Glomerular visceral epithelial cell (primary cell): ENCODE results near the gene FOXP1.
A peak's percentile ranks its signal among the peaks of the same experiment; 100 is the strongest.

Experiments
- DNase-seq: peaks from one replicate; pipeline ENCODE4 v3.0.0-alpha.2; 2016; ENCODE audit errors: extremely low spot score

FOXP1 gene

DNA sequence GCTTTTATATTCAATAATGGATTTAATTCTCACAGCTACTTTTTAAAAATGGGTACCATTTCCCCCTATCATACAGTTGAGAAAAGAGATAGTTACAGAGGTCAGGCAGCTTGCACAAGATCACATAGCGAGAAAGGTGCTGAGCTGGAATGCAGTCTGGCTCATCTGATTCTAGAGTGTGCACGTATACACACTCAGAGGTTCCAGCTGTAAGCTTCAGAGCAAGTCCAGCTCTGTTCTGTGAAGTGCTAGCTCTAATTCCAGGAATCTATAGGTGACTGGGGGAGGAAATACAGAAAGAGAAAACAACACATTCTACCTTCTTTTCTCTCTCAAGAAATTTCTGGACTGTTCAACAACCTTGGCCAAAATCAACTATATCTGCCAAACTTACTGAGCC, 318.7 kb downstream of the FOXP1 start:
- DNase-seq: no peak

DNA sequence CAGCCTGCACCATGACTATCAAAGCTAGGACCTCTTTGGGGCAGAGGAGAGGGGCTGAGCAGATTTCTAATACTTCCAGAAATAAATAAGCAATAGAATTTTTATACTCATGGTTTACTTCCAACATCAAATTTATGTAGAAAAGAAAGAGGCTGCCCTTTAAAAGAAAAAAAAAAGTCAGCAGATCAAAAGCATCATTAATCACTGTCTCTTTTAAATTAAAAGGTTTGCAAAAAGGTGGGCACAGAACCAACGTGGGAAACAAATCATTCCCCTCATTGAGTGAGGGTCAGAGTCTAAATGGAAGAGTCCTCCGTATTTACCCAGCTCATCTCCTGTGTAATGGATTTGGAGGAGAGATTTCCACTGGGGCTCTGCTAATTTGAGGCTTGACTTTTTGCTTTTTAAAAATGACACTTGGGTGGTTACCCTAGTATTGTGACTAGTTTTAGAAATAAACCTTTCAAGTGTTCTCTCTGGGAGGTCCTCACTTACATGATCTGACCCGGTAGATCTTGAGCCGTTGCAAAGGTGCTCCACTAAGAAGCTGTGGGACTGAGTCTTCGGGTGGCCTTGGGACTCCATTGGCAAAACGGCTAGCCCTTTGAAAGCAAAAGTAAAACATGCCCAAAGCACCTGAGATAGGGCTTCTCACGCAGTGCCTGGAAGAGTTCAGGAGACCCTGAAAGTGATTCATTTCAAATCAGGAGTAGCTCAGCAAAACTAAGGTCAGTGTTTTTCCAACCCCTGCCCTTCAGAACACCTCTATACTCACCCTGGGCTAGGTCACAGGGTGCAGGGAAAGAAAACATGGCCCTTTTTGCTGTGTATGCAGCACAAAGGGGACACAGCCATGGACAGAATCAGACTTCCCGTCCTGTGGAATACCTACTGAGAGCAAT, 320.9 kb downstream of the FOXP1 start:
- peak; percentile 5 for DNase-seq

DNA sequence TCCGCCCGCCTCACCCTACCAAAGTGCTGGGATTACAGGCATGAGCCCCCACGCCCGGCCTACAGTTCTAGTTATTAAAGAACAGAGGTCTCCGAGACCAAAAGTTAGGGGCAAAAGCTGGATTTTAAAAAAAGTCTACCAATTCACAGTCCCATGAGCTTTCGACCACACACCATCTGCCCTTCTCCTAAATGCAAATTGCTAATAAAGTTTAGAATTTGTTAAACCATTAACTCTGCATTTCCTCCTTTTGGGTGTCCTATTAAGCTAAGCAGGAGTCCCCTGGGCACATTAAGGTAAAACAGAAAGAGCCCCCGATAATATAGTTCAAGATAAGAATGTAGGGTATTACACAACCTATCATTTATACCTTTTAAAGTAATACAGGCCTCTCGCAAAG, 322.7 kb downstream of the FOXP1 start:
- no peak for DNase-seq

- DNase-seq: no peak
These were observed 325.0 kb downstream of the FOXP1 start for GRCh38 chr3:71258526-71258925.

DNA sequence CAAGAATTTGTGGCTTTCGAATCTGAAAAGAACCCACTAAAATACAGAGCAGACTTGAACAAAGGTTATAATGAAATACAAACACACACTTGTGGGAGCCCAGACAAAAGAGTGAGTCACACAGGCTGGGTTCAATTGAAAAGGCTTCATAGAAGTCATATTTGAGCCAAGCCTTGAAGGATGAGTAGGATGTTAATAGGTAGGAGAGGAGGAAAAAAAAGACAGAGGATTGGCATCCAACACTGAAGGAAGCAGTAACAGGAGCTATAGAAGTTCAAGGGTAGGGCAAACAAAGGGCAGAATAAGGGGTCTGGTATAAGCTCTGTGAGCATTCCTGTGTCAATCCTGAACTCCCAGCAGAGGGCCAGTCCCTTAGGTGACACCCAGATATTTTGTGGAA, 325.4 kb downstream of the FOXP1 start:
- DNase-seq: peak; percentile 50

DNA sequence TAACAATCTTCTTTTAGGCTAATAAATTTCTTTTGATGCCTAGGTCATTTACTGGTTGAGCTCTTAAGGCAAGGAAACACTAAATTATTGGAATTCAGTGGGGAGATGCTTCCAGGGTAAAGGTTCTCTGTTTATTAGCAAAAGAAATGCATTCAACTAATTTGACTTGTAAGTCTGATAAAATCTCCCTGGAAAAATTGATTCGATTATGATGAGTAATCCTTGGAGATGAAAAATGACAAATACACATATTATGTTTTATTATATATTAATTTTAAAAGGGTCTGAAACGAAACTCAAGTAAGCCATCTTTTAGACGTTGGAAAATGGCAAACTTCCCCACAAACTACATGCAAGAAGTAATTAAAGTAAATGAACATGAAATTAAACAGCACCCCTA, 328.0 kb downstream of the FOXP1 start:
- DNase-seq: no peak

GRCh38 chr3:71254281-71255057, 329.1 kb downstream of the FOXP1 start:
- peak; percentile 47 for DNase-seq

DNA sequence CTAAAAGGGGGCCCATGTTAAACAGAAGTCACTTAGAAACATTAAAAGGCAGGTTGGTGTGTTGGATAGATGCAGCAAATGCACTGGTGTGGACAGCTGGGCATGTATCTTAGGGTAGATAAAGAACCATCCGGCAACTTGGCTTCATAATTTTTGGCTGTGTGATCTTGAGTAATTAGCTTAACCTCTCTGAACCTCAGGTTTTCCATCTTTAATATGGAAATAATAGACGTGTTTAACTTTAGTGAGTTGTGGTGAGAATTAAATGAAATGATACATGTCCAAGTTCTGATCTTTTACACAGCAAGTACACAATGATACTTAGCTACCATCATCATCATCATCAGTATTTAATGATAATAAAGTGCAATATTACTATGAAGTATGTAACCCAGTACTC, 330.4 kb downstream of the FOXP1 start:
- DNase-seq: no peak

DNA sequence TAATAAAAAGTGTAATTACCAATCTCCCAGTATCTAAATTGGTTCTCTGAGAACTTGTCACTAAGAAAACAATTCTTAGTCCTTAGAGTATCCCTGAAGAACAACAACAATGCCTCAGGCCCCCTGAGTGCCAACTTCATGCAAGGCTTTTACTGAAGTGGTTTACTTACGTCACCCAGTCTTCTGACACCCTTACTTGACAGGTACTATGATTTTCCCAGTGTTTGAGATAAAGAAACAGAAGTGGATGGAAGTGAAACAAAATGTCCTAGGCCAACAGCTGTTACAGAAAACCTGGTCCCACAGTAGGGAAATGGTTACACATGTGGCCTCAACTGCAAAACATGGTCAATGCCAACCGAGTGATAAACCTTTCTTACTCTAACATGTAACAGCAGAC, 331.1 kb downstream of the FOXP1 start:
- no peak for DNase-seq

DNA sequence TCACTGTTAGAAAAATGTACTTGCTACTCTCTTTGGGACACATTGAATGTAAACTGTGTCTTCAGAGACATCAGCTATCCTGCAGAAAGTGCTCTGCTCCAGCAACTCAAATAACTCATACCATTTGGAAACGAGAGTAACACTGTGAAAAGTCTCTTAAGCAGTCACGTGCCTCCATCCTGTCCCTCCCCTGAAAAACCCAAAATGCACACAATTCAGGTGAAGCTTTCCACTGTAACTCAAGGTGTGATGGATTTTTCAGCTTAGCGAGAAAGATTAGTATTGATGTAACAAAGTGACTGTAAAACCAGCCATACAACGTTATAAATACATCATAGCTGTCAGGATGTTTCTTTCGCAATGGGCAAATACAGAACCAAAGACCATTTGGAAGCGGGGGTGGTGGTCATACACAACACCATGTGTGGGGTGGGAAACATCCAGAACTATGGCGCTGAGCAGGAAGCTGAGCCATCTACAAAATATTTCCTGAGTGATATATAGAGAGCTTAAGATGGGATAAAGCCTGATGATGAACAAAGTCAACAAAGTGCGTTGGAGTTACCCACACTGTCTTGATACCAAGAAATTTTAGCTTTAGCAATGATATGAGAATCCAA, 332.3 kb downstream of the FOXP1 start:
- DNase-seq: no peak

DNA sequence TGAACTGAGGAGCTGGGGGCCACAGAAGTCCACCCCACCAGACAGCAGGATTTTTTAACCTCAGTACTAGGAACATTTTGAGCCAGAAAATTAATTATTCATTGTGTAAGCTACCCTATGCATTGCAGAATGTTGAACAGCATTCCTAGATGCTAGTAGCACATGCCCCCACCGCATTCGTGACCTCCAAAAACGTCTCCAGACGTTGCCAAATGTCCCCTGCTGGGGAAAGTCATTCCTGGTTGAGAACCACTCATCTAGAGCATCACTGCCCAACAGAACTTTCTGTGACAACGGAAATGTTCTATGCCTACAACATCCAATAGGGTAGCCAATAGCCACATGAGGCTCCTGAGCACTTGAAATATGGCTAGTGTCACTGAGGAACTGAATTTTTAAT, 333.5 kb downstream of the FOXP1 start:
- DNase-seq: no peak

GRCh38 chr3:71247958-71248335, 335.6 kb downstream of the FOXP1 start:
- no peak for DNase-seq

GRCh38 chr3:71247221-71247957, 336.1 kb downstream of the FOXP1 start:
- no peak for DNase-seq

DNA sequence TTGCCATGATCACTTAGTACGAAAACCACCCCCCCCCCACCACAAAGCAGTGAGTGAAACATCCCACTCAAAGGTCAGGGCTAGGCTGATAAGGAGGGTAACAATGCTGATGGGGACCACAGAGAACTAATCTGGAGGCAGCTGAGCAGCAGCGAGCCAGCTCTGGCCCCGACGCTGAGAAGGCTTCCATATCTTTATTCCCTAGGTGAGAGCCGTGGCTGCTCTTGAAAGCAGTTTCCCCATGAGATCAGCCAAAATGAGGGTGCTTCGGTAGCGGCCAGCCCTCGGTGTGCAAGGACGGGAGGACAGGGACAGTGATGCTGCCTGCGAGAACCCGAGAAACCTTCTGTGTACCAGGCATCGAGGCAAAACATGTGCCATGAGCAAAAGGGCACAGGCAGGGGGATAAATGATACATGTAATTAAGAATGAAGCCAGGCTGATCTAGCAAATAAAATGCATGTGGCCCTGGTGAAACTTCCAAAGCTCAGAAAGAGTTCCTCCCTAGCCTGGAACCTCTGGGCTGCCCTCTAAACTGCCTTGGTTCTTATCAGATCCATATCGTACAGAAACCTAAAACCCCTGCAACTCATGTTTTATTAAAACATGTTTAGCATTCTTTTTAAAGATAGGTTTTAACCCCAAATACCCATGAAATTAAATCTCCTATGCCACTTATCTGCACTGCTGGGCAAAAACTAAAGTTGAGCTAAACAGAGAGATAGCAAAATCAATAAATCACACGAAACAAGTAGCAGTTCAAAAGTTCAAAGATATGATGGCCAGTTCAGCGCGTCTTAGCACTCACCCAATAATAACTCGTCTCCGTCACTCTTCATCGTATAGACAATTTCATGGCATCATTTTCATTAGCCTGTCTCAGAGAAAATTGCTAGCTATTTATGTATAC, 337.3 kb downstream of the FOXP1 start:
- DNase-seq: no peak

- DNase-seq: no peak
These were observed 338.6 kb downstream of the FOXP1 start for GRCh38 chr3:71244826-71245488.

DNA sequence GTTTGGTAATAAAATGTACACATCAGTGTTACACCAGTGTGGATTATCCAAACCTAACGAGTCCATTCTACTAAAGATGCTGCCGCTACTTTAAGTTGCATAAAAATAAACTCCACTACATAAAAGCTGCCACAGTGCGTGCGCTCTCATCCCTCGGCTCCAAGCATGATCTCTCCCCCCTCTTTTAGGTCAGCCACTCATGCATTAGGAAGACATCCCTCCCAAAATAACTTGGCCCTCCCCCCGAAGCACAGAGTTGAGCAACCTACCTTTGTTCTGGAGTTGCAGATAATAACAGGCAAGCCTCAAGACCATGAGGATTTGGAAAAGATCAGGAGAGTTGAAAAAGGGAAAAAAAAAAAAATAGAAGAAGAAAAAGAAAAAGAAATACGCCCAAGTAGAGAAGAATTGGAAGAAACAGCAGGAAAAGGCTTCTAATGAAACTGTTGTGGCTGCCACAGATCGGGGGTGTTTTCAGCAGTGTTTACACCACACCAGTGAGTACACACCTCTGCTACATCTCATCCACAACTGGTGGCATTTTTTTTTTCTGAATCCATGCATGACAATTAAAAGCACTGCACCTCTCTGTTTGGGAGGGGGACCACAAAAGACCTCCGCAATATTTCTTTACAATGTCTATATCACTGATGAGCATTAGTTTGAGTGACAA, 339.2 kb downstream of the FOXP1 start:
- DNase-seq: no peak

- DNase-seq: no peak
These were observed 340.3 kb downstream of the FOXP1 start for GRCh38 chr3:71243229-71243628.

DNA sequence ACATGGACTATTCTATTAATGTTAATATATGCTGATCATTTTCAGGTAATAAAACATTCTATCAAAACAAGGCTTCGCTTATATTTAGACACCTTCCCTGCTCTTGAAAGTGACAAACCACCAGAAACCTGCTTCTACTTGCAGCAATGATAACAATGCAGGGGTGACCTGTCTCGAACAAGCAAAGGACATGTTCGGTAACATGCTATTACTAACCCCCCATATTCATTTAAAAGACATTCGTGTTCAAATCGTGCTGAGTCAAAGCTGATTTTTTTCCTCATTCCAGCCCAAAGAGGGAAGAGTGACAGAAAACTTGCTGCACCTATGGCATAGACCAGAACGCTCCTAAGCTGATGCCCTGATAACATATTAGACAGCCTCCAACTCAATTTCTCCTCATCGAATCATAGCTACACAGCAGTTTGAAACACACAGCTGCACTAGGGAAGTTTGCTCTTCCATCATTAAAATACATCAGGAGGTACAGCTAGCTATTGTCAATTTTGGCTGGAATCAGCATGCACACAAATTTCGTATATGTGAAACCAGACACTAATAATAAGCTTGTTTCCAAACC, 341.5 kb downstream of the FOXP1 start:
- DNase-seq: no peak

GRCh38 chr3:71241246-71241901, 342.2 kb downstream of the FOXP1 start:
- DNase-seq: no peak
